DOHH2 (cell line): ENCODE measurements around the gene KIF2C.
"Not testable (repeated sequence)": the region's sequence is repeated elsewhere in the genome, so short reads cannot be mapped to it uniquely, and the experiment has no call there.

Experiments used
- H3F3A ChIP-seq: fragments of 200-600 bp; sonication (generic), shearing (Covaris generic); 2 replicates; pipeline ENCODE4 v1.6.0; 2016; ENCODE audit warnings: antibody characterized with exemption, mild to moderate bottlenecking; ENCODE audit not compliant: control insufficient read depth, insufficient read depth
- H3K27ac ChIP-seq: fragments of 200-600 bp; sonication (generic); 2 replicates; pipeline ENCODE4 v1.5.1; 2014; ENCODE audit warnings: low read depth, mild to moderate bottlenecking, low read length, moderate library complexity
- H3K27me3 ChIP-seq: fragments of 200-600 bp; sonication (generic); 2 replicates; pipeline ENCODE4 v1.6.1; 2014; ENCODE audit warnings: mild to moderate bottlenecking, low read length, mixed read lengths; ENCODE audit not compliant: control insufficient read depth
- H3K36me3 ChIP-seq: fragments of 200-600 bp; sonication (generic); 2 replicates; pipeline ENCODE4 v1.6.1; 2014; ENCODE audit warnings: mild to moderate bottlenecking, low read length, moderate library complexity, mixed read lengths; ENCODE audit not compliant: control insufficient read depth
- H3K4me1 ChIP-seq: fragments of 200-600 bp; sonication (generic); 2 replicates; pipeline ENCODE4 v1.6.1; 2014; ENCODE audit warnings: mild to moderate bottlenecking, low read length, mixed read lengths; ENCODE audit not compliant: control insufficient read depth
- H3K4me2 ChIP-seq: fragments of 200-600 bp; sonication (generic); 2 replicates; pipeline ENCODE4 v1.6.0; 2014; ENCODE audit warnings: mild to moderate bottlenecking, low read length, moderate library complexity
- H3K4me3 ChIP-seq: fragments of 200-600 bp; sonication (generic); 2 replicates; pipeline ENCODE4 v1.5.1; 2014; ENCODE audit warnings: mild to moderate bottlenecking, low read length, mixed read lengths
- H3K79me2 ChIP-seq: fragments of 200-600 bp; sonication (generic); 2 replicates; pipeline ENCODE4 v1.6.1; 2014; ENCODE audit warnings: mild to moderate bottlenecking, low read length, mixed read lengths; ENCODE audit not compliant: control insufficient read depth
- H3K9me2 ChIP-seq: fragments of 200-600 bp; sonication (generic); replicated peaks from 2 replicates; pipeline ENCODE4 v1.6.1; 2014; ENCODE audit warnings: mild to moderate bottlenecking, low read length, mixed read lengths; ENCODE audit not compliant: control insufficient read depth
- H3K9me3 ChIP-seq: fragments of 200-600 bp; sonication (generic); 2 replicates; pipeline ENCODE4 v1.6.1; 2014; ENCODE audit warnings: antibody characterized with exemption, low read length, mixed read lengths; ENCODE audit not compliant: control insufficient read depth, insufficient read depth
- H4K20me1 ChIP-seq: fragments of 200-600 bp; sonication (generic); 2 replicates; pipeline ENCODE4 v1.6.0; 2014; ENCODE audit warnings: low read depth, mild to moderate bottlenecking, antibody characterized with exemption, low read length, moderate library complexity; ENCODE audit not compliant: control insufficient read depth, insufficient read depth
- CTCF ChIP-seq: fragments of 200-600 bp; sonication (generic); IDR thresholded peaks from one replicate; pipeline ENCODE4 v1.5.1; 2014; ENCODE audit warnings: antibody characterized with exemption, mild to moderate bottlenecking, low read depth, low read length; ENCODE audit not compliant: poor library complexity, severe bottlenecking
- EZH2phosphoT487 ChIP-seq: fragments of 200-600 bp; sonication (generic); IDR thresholded peaks from 2 replicates; pipeline ENCODE4 v1.6.1; 2017; ENCODE audit warnings: borderline replicate concordance, mild to moderate bottlenecking, antibody characterized with exemption, low read length, moderate library complexity, mixed read lengths

The KIF2C gene

DNA sequence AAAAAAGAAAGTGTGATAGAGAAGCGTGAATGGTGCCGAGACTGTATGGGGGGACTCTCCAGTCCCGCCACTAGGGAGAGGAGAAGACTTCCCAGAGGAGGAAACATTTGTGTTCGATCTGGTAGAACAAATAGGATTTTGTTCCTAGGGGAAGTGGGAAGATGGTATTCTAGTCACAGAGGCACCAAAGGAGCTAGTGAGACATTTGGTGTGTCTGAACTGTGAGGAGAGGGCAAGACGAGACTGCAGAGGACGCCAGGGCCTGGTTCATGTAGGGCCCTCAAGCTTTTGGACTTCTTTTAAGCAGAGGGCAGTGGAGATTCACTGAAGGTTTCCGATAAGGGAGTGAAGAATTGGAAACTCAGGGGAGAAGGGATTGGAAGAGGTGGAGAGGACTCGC, 71.6 kb downstream of the KIF2C start:
- peaks cover 68% of the 10 kb centered on the region for H3K4me1 ChIP-seq
- H4K20me1 ChIP-seq = no peaks in the 10 kb centered on the region
- H3K79me2 ChIP-seq = peaks cover 9% of the 10 kb centered on the region; the same call in 1 of the 2 replicates
- H3K9me2 ChIP-seq = no peaks in the 10 kb centered on the region
- no peaks in the 10 kb centered on the region for H3K27me3 ChIP-seq
- no peak overlapping the region for H3K4me2 ChIP-seq
- peaks cover 22% of the 10 kb centered on the region for H3K36me3 ChIP-seq
- no peak overlapping the region for H3K27ac ChIP-seq
- no peaks in the 10 kb centered on the region for H3K9me3 ChIP-seq
- TF ChIP-seq EZH2phosphoT487 = no peak
- TF ChIP-seq CTCF = no peak
- H3F3A ChIP-seq = peaks cover 16% of the 10 kb centered on the region; the same call in 1 of the 2 replicates
- H3K4me3 ChIP-seq = no peak overlapping the region

DNA sequence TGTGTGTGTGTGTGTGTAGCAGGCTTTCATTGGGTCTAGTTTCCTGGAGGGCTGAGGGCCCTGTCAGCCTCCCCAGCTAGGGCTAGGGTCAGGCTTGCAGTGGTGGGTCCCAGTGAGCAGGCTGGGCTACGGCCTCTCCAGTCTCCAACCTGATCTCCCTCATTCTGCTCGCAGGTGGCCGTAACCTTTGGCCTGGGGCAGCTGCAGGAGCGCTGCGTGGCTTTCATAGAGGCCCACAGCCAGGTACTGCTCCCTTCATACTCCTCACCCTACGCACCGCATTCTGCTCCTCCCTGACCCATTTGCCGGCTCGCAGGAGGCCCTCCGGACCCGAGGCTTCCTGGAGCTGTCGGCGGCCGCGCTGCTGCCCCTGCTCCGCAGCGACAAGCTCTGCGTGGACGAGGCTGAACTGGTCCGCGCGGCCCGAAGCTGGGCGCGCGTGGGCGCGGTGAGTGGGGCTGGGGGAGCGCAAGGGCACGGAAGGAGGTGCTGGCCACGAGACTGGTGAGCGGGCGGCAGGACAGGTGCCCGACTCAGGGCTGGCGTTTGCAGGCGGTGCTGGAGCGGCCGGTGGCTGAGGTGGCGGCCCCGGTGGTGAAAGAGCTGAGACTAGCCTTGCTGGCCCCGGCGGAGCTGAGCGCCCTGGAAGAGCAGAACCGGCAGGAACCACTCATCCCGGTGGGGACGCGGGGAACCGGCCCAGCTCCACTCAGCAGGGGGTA, 73.3 kb downstream of the KIF2C start:
- TF ChIP-seq CTCF (no peak), EZH2phosphoT487 (no peak)
- Histone ChIP-seq H3F3A (peaks cover 14% of the 10 kb centered on the region; the same call in 1 of the 2 replicates), H3K79me2 (peaks cover 4% of the 10 kb centered on the region; the same call in 1 of the 2 replicates), H4K20me1 (no peaks in the 10 kb centered on the region), H3K4me1 (peaks cover 52% of the 10 kb centered on the region), H3K4me3 (peak overlapping the region; percentile 78), H3K9me2 (no peaks in the 10 kb centered on the region), H3K9me3 (no peaks in the 10 kb centered on the region), H3K36me3 (peaks cover 7% of the 10 kb centered on the region), H3K4me2 (peak overlapping the region; percentile 76), H3K27me3 (no peaks in the 10 kb centered on the region), H3K27ac (no peak overlapping the region)

DNA sequence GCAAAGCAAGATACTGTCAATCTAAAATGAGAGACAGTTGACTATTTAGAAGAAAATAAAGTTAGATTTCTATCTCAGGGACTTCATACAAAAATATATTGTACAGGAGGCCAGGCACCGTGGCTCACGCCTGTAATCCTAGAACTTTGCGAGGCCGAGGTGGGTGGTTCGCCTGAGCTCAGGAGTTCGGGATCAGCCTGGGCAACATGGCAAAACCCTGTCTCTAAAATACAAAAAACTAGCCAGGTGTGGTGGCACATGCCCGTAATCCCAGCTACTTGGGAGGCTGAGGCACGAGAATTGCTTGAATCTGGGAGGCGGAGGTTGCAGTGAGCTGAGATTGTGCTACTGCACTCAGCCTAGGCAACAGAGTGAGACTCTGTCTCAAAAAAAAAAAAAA, 76.3 kb downstream of the KIF2C start:
- H3F3A ChIP-seq = peaks cover 14% of the 10 kb centered on the region
- H3K9me3 ChIP-seq, H3K36me3 ChIP-seq, H4K20me1 ChIP-seq, H3K27me3 ChIP-seq, H3K9me2 ChIP-seq, H3K27ac ChIP-seq, H3K79me2 ChIP-seq, H3K4me2 ChIP-seq, H3K4me3 ChIP-seq: not testable (repeated sequence)
- peaks cover 44% of the 10 kb centered on the region for H3K4me1 ChIP-seq

DNA sequence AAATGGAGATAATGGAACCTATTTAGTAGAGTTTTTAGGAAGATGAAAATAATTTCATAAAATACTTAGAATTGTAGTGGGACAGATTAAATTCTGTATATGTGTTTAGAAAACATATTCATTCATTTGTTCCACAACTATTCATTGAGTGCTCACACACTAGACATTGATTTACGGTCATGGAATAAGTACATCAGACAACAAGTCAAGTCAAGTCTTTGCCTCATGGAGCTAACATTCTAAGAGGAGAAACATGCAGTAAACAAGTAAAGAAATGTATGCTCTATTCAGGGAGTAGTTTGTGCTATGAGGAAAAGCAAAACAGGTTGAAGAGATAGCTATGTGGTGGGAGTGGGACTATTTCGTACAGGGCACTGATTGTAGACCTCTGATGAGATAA, 77.7 kb downstream of the KIF2C start:
- H3K79me2 ChIP-seq = no peaks in the 10 kb centered on the region
- H3K4me2 ChIP-seq = no peak overlapping the region
- peaks cover 13% of the 10 kb centered on the region for H3F3A ChIP-seq
- peaks cover 47% of the 10 kb centered on the region for H3K4me1 ChIP-seq
- no peak overlapping the region for H3K27ac ChIP-seq
- no peaks in the 10 kb centered on the region for H3K36me3 ChIP-seq
- no peak overlapping the region for H3K4me3 ChIP-seq
- H3K27me3 ChIP-seq = no peaks in the 10 kb centered on the region
- no peaks in the 10 kb centered on the region for H3K9me3 ChIP-seq
- no peaks in the 10 kb centered on the region for H3K9me2 ChIP-seq
- no peaks in the 10 kb centered on the region for H4K20me1 ChIP-seq
- TF ChIP-seq EZH2phosphoT487 = no peak
- no peak for TF ChIP-seq CTCF
